GM12875 (cell line): ENCODE measurements around the gene FIGN.

Experiments used
- H3K4me3 ChIP-seq: one replicate; pipeline ENCODE4 v1.5.1; 2011; ENCODE audit warnings: low read depth, low read length, control low read depth
- CTCF ChIP-seq: IDR thresholded peaks from 2 replicates; pipeline ENCODE4 v1.5.1; 2011; ENCODE audit warnings: low read depth, mild to moderate bottlenecking, control low read depth, inconsistent platforms, low read length, moderate library complexity, borderline replicate concordance; ENCODE audit not compliant: insufficient read depth

FIGN gene

GRCh38 chr2:163719331-163719730 is 16.5 kb downstream of the FIGN start:
- no peak for TF ChIP-seq CTCF
- no peak overlapping the region for H3K4me3 ChIP-seq

- no peak for TF ChIP-seq CTCF
- no peak overlapping the region for H3K4me3 ChIP-seq
These were observed 17.7 kb downstream of the FIGN start for GRCh38 chr2:163717993-163718680.

GRCh38 chr2:163717515-163717914 is 18.3 kb downstream of the FIGN start:
- TF ChIP-seq CTCF, result no peak

GRCh38 chr2:163716101-163716500 is 19.7 kb downstream of the FIGN start:
- no peak for TF ChIP-seq CTCF

More at GRCh38 chr2:163717515-163717914, 18.3 kb downstream of the FIGN start:
- H3K4me3 ChIP-seq, result no peak overlapping the region

GRCh38 chr2:163715668-163716067 is 20.1 kb downstream of the FIGN start:
- H3K4me3 ChIP-seq, result no peak overlapping the region
- no peak for TF ChIP-seq CTCF

More at GRCh38 chr2:163716101-163716500, 19.7 kb downstream of the FIGN start:
- H3K4me3 ChIP-seq, result no peak overlapping the region

GRCh38 chr2:163715199-163715598 is 20.6 kb downstream of the FIGN start:
- H3K4me3 ChIP-seq, result no peak overlapping the region
- no peak for TF ChIP-seq CTCF

GRCh38 chr2:163713534-163714311 is 22.1 kb downstream of the FIGN start:
- no peak overlapping the region for H3K4me3 ChIP-seq
- TF ChIP-seq CTCF, result no peak
